HG03565 (cell line): ENCODE measurements around the gene ADORA1.

Source experiments
- ATAC-seq: cut with Tn5 transposase; IDR thresholded peaks from one replicate; pipeline ENCODE4 v1.9.1; 2021; ENCODE audit warnings: mild to moderate bottlenecking, moderate library complexity; ENCODE audit not compliant: unreplicated experiment

Gene ADORA1

GRCh38 chr1:203138066-203138465 is 10.5 kb downstream of the ADORA1 start:
- no peak for ATAC-seq

GRCh38 chr1:203139976-203140475 is 12.5 kb downstream of the ADORA1 start:
- no peak for ATAC-seq

- ATAC-seq: no peak
These were observed 13.4 kb downstream of the ADORA1 start for GRCh38 chr1:203140743-203141520.

- no peak for ATAC-seq
These were observed 14.6 kb downstream of the ADORA1 start for GRCh38 chr1:203142124-203142523.

GRCh38 chr1:203142684-203143408 is 15.3 kb downstream of the ADORA1 start:
- no peak for ATAC-seq

- ATAC-seq: no peak
These were observed 16.1 kb downstream of the ADORA1 start for GRCh38 chr1:203143641-203144040.

- no peak for ATAC-seq
These were observed 17.1 kb downstream of the ADORA1 start for GRCh38 chr1:203144661-203145060.

- ATAC-seq: no peak
These were observed 18.0 kb downstream of the ADORA1 start for GRCh38 chr1:203145321-203146041.

GRCh38 chr1:203146042-203146369 is 18.5 kb downstream of the ADORA1 start:
- no peak for ATAC-seq

- ATAC-seq: no peak
These were observed 19.0 kb downstream of the ADORA1 start for GRCh38 chr1:203146537-203146936.

GRCh38 chr1:203147376-203147775 is 19.9 kb downstream of the ADORA1 start:
- no peak for ATAC-seq

- no peak for ATAC-seq
These were observed 20.6 kb downstream of the ADORA1 start for GRCh38 chr1:203148127-203148526.

- no peak for ATAC-seq
These were observed 21.1 kb downstream of the ADORA1 start for GRCh38 chr1:203148579-203148978.

GRCh38 chr1:203149188-203149840 is 21.8 kb downstream of the ADORA1 start:
- ATAC-seq: no peak

GRCh38 chr1:203150511-203151297 is 23.2 kb downstream of the ADORA1 start:
- ATAC-seq: no peak

- ATAC-seq: no peak
These were observed 24.0 kb downstream of the ADORA1 start for GRCh38 chr1:203151362-203152157.

- no peak for ATAC-seq
These were observed 24.9 kb downstream of the ADORA1 start for GRCh38 chr1:203152158-203153034.
